Hippocampal formation (tissue), 2 donors: ENCODE data around the gene NFATC1.

Source experiments
- DNase-seq, 2 donors: peaks; one replicate each; lab custom pipeline; 2025; lab: John Stamatoyannopoulos, UW

Gene NFATC1

GRCh38 chr18:79521416-79522205, 125.9 kb downstream of the NFATC1 start:
- no peak for DNase-seq

- no peak for DNase-seq
These were observed 126.9 kb downstream of the NFATC1 start for GRCh38 chr18:79522451-79523205.

DNA sequence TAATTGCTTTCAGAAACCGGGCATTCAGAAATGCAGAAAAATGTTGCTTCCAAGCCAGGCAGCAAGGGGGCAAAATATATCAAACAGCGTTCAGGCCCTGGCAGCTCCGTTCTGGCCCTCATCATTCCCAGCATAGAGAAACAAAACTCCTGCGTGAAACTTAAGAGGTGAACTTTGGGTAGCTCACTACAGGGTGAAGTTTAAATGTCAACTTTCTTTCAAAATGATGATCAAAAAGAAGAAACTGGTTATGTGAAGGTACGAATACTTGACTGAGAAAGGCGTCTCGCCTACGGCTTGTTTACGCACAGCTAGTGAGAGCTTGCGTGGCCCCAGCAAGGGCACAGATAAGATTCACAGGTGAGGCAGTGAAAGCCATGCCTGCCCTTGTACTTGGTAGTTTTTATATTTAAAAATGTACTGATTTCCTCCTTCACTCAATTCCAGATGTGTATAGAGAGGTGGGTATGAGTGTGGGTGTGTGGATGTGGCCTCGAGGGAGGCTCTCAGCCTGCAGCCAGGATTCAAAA, 127.5 kb downstream of the NFATC1 start:
- no peak for DNase-seq

- DNase-seq = no peak
These were observed 128.0 kb downstream of the NFATC1 start for GRCh38 chr18:79523736-79524180.

DNA sequence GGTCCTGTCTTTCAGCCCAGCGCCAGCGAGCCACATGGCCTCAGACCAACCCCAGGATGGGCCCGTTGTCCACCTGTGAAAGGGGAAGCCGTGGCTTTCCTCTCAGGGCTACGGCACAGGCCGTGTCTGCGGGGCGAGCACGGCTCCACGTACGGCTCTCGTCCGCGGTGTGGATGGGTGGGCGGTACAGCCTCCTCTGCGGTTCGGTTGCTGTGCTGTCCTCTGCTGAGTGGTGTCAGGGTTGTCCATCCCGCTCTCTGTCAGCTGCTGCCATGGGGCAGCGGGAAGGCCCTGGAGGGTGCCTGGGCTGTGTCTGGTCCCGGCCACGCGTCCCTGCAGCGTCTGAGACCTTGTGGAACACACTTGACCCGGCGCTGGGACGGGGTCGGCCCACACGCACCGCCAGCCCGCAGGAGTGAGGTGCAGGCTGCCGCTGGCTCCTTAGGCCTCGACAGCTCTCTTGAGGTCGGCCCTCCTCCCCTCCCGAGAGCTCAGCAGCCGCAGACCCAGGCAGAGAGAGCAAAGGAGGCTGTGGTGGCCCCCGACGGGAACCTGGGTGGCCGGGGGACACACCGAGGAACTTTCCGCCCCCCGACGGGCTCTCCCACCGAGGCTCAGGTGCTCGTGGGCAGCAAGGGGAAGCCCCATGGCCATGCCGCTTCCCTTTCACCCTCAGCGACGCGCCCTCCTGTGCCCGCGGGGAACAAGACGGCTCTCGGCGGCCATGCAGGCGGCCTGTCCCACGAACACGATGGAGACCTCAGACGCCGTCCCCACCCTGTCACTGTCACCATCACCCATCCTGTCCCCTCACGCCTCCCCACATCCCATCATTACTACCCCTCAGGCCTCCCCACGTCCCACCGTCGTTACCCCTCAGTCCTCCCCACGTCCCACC, 128.7 kb downstream of the NFATC1 start:
- no peak for DNase-seq

GRCh38 chr18:79525556-79526467, 130.1 kb downstream of the NFATC1 start:
- peak in 1 of 2 donors; percentile 29 for DNase-seq

DNA sequence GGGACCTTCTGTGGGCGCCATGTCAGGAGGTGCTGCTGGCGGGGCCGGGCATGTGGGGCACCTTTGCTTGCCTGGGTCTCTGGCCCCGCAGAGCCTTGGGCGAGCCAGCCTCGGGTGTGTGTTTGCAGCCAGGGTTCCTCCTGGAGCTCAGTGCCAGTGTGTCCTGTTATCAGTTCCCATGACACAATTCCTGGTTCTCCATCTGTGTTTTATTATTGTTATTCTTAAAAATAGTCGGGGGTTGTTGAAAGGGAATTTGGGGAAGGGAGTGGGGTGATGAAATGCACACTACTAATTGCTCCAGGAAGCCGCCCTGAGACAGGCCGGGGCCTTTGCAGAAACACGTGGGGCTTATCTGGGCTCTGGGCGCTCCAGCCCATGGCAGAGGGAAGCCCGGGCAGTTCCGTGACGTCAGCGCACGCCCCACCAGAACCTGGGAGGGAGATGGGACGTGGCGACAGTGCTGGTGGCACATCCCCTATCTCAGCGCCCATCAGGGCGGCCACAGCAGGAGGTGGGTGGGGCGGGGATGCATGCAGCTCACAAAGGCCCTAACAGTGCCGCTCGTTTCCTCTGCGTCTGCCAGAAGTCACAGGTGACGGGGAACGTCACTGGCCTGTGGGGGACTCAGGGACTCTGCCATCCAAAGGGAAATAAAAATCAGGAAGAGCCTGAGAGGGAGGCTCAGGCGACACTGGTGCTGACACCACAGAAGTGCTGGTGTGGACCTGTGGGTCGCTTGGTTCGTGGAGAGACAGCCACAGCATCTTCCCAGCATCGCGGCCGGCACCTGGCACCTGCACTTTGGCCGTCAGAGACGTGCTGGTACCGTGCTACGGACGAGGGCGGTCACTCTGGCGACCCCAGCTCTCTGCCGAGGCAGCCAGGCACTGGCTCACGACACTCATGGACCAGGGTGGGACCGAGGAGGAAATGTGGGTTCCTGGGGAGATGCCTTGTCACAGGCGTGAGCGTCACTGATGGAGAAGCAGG, 131.0 kb downstream of the NFATC1 start:
- no peak for DNase-seq

DNA sequence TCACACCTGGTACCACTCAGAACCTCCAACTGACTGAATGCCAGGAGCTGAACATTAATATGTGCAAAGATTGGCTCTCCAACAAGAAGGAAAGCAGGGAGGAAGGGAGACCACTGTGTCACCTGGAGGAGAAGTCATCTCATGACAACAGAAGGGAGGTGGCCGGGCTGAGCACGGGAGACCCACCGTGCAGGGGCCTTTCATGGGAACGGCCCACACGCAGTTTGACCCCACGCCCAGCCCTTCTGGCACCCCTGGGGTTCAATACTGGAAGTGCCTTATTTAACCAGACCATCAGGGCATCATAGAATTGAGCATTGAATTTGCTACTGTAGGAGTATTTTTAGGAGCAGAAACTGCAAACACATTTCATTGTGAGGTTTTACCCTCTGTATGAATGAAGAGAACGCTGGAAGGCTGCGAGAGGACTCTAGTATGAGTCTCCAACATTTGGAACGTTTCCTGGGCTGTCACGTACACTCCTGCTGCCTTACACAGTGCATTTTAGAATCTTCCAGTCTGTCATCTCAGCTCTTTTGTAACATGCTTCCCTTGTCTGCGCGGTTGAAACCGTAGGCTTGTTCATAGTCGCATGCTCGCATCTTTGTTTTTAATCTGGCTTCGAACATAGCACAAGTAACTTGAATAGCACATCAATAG, 132.1 kb downstream of the NFATC1 start:
- no peak for DNase-seq

DNA sequence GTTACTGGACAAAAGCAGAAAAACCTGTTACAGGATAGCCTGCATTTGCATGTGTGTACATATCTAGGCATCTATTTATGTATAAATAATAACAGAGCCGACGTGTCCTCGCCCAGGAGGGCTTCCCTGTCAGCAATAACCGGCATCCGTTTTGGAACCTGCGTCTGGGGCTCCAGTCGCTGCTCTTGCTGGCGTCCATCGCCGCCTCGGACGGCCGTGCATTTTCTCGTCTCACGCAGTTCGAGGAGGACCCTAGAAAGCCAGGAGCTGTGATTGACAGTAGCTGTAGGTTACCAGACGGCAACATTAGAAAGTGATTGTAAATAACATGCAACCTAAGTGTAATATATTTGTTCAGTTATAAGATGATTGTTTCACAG, 132.6 kb downstream of the NFATC1 start:
- no peak for DNase-seq

DNA sequence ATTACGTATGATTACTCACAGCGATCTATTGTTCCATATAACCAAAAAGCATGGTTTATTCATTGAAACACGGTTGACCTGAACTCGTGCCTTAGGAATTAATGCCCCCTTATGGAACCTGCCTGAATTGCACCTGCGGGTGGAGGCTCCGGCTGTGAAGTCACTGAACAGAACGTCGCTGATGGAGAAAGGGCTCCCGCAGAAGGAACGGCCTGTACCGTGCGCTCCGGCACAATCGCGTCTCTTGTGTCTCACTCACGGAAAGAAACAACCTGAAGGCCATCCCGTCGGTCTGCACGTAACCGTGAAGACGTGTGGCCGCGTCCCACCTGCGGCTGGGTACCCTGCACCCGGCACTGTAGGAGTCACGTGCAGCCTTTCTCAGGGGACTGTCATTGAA, 133.1 kb downstream of the NFATC1 start:
- peak; percentile 24 to 53 for DNase-seq

- no peak for DNase-seq
These were observed 133.6 kb downstream of the NFATC1 start for GRCh38 chr18:79529296-79529695.

DNA sequence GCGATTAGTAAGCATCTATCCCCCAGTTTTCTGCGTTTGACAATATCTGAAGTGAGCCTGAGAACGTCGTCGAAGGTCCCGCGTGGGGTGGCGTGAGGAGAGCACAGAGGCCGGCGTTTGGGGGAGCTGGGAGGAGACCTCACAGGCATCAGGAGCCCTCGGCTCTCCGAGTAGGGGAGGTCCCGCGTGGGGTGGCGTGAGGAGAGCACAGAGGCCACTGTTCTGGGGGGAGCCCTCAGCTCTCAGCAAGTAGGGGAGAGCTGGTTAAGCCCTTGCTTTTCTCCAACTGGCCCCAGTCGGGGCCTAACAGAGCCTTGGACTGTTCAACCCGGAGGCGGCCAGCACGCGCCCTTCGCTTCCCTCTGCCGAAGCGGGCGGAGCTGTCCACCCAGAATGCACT, 134.3 kb downstream of the NFATC1 start:
- DNase-seq = no peak

DNA sequence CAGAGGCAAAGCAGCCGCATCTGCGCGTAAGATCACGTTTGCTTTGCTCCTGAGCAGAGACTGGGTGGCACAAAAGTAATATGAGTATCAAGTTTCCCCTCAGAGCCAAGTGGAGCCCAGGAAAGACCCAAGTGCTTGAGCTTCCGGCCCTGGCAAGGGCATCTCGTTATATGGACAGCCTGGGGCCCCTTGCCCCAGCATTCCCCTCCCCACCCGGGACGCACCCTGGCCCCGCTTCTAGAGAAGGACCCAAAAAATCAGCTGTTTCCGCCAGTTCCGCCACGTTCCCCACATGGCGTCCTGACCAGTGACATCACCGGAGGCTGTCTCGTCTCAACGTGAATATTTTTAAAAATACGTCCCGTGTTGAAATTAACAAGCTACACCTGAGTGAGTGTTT, 135.1 kb downstream of the NFATC1 start:
- no peak for DNase-seq

DNA sequence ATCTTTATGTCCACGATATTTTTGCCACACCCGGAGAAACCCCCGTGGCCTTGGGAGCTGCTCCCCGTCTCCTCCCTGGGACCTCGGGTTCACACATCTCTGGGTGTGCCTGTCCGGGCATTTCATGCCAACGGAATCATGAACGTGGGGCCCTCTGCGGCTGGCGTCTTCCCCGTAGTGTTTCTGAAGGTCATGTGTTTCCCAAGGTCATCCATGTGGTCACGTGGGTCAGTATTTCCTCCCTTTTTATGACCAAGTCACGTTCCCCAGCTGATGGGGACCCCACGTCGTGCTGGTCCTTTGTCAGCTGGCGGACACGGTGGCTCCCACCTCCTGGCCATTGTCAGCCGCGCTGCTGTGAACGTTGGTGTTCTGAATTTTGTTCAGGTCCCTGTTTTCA, 135.7 kb downstream of the NFATC1 start:
- DNase-seq = no peak

DNA sequence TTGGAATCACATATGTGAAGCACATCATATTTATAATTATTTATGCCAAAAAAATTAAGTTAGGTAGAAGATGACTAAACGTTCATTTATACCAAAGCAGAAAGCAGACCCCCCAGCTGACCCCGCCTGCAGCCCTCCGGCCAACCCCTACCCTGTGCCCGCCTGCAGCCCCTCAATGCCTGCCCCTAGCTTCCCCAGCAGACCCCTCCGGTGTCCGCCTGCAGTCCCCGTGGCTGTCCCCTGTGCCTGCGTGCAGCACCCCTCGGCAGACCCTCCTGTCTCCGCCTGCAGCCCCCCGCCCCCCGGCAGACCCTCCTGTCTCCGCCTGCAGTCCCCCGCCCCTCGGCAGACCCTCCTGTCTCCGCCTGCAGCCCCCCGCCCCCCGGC, 136.2 kb downstream of the NFATC1 start:
- no peak for DNase-seq

GRCh38 chr18:79532313-79533007, 136.7 kb downstream of the NFATC1 start:
- DNase-seq = no peak

- DNase-seq = no peak
These were observed 137.4 kb downstream of the NFATC1 start for GRCh38 chr18:79533146-79533545.

DNA sequence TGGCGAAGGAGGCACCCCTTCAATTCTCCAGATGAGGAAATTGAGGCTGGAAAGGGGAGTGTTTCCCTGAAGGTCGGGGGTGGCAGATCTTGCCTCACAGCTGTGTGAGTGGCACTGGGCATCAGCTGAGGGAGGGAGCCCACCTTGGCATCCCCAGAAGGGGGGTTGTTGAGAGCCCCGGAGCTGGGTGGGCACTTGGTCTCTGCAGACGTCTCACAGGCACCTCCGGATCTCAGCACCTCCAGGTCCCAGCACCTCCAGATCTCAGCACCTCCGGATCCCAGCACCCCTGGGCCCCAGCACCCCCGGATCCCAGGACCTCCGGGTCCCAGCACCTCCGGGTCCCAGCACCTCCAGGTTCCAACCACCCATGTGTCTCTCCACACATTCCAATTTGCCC, 137.9 kb downstream of the NFATC1 start:
- no peak for DNase-seq

- no peak for DNase-seq
These were observed 138.6 kb downstream of the NFATC1 start for GRCh38 chr18:79534356-79534755.
